HepG2 (cell line): Measurements from ENCODE around the gene TENT4B. TPM values are rescaled to one million over a fixed set of nuclear protein-coding genes. Genes with fewer than 3 reads are reported as not detected.

ENCODE experiments used
- ATAC-seq: fragments of 200-7000 bp; cut with Tn5 transposase; 3 replicates; pipeline ENCODE4 v1.9.1; 2020; ENCODE audit warnings: mild to moderate bottlenecking, moderate library complexity
- BruUV-seq: library from RNA; stranded (reverse); fragments of 400-500 nt; replicated peaks from 2 replicates; lab custom pipeline; 2021; lab: Mats Ljungman, UMichigan
- CTCF ChIA-PET: fragments of 300-600 bp; formaldehyde crosslinking; extraction: SDS; loops from one replicate; lab custom pipeline; 2021; ENCODE audit warnings: low total read pairs, inconsistent platforms, low intra/inter-chr PET ratio; lab: Yijun Ruan, JAX
- POLR2A ChIA-PET: fragments of 350-600 bp; sonication (Branson Sonifier 250); formaldehyde crosslinking; loops from one replicate; lab custom pipeline; 2020; ENCODE audit warnings: antibody characterized with exemption, inconsistent platforms; lab: Yijun Ruan, JAX
- DNase-seq: peaks from one replicate; pipeline ENCODE4 v3.0.0-alpha.2; 2015; ENCODE audit warnings: low spot score
- FAIRE-seq: peaks from 3 replicates; lab custom pipeline; 2011; peaks lifted over from hg19 to GRCh38; lab: Jason Lieb, UNC
- H2AFZ ChIP-seq: one replicate; pipeline ENCODE4 v1.6.1; 2011; ENCODE audit warnings: low read length, inconsistent platforms
- H3K27ac ChIP-seq: fragments of 300-600 bp; 3 replicates; pipeline ENCODE4 v1.8.0; 2011; ENCODE audit warnings: mixed run types, mild to moderate bottlenecking, mixed read lengths, low read length, inconsistent platforms; ENCODE audit not compliant: insufficient read depth; ENCODE audit errors: extremely low read length
- H3K27me3 ChIP-seq, 2 experiments: fragments of 200-600 bp in 1 of 2; 2 replicates in 1 of 2; 3 replicates in 1 of 2; pipeline versions ENCODE4 v1.6.0 to v1.8.0; 2011; ENCODE audit warnings: low read length in 2 of 2, mild to moderate bottlenecking in 2 of 2, moderate library complexity in 2 of 2, inconsistent platforms in 1 of 2; ENCODE audit not compliant: insufficient read depth in 2 of 2, control insufficient read depth in 1 of 2
- H3K36me3 ChIP-seq, 2 experiments: fragments of 200-600 bp in 1 of 2; replicated peaks in 1 of 2; 2 replicates in 1 of 2; 3 replicates in 1 of 2; pipeline versions ENCODE4 v1.5.1 to v1.8.0; 2011; ENCODE audit warnings: low read length in 2 of 2, inconsistent platforms in 1 of 2; ENCODE audit not compliant: insufficient read depth in 2 of 2, control insufficient read depth in 1 of 2
- H3K4me1 ChIP-seq: 2 replicates; pipeline ENCODE4 v1.5.1; 2012; ENCODE audit warnings: low read length, inconsistent platforms; ENCODE audit not compliant: insufficient read depth
- H3K4me2 ChIP-seq: 2 replicates; pipeline ENCODE4 v1.6.0; 2011; ENCODE audit warnings: low read depth, low read length, inconsistent platforms
- H3K4me3 ChIP-seq, 3 experiments: fragments of 200-600 bp in 1 of 3; sonication (generic), shearing (Covaris generic) in 1 of 3; replicated peaks in 1 of 3; 2 replicates each; pipeline ENCODE4 v1.5.1; 2011 to 2016; ENCODE audit warnings: low read length in 3 of 3, inconsistent platforms in 2 of 3, low read depth in 2 of 3, mild to moderate bottlenecking in 2 of 3, control low read depth in 1 of 3, mixed read lengths in 1 of 3; ENCODE audit not compliant: insufficient read depth in 1 of 3
- H3K79me2 ChIP-seq: one replicate; pipeline ENCODE4 v1.6.1; 2011; ENCODE audit warnings: low read length, inconsistent platforms; ENCODE audit not compliant: insufficient read depth
- H3K9ac ChIP-seq: 2 replicates; pipeline ENCODE4 v1.6.0; 2011; ENCODE audit warnings: mild to moderate bottlenecking, low read depth, low read length, inconsistent platforms; ENCODE audit not compliant: insufficient read depth
- H3K9me3 ChIP-seq: 2 replicates; pipeline ENCODE4 v1.5.1; 2012; ENCODE audit warnings: mild to moderate bottlenecking, low read length
- H4K20me1 ChIP-seq: 2 replicates; pipeline ENCODE4 v1.6.0; 2011; ENCODE audit warnings: inconsistent platforms, mild to moderate bottlenecking, low read length, moderate library complexity; ENCODE audit not compliant: insufficient read depth
- ARNTL ChIP-seq: sonication (generic); formaldehyde crosslinking; IDR thresholded peaks from 2 replicates; pipeline ENCODE4 v1.4.0; 2020; ENCODE audit warnings: mild to moderate bottlenecking, missing genetic modification reagents
- ATM ChIP-seq: fragments of 450-650 bp; IDR thresholded peaks from 2 replicates; pipeline ENCODE4 v1.7.1; 2017; ENCODE audit warnings: mild to moderate bottlenecking, borderline replicate concordance
- GLI4 ChIP-seq: sonication (generic); formaldehyde crosslinking; IDR thresholded peaks from 2 replicates; pipeline ENCODE4 v1.5.1; 2020; ENCODE audit warnings: missing genetic modification reagents, mild to moderate bottlenecking, moderate library complexity, borderline replicate concordance
- HDAC6 ChIP-seq: fragments of 200-600 bp; sonication (generic); IDR thresholded peaks from 2 replicates; pipeline ENCODE4 v1.7.0; 2017; ENCODE audit warnings: mild to moderate bottlenecking, antibody characterized with exemption, low read length, low read depth
- KDM2A ChIP-seq: sonication (generic); formaldehyde crosslinking; IDR thresholded peaks from 2 replicates; pipeline ENCODE4 v1.4.0; 2020; ENCODE audit warnings: low read depth, missing genetic modification reagents, borderline replicate concordance
- MAFG ChIP-seq: sonication (generic); formaldehyde crosslinking; IDR thresholded peaks from 2 replicates; pipeline ENCODE4 v1.5.1; 2020; ENCODE audit warnings: mild to moderate bottlenecking, missing genetic modification reagents
- MBD4 ChIP-seq: IDR thresholded peaks from 2 replicates; pipeline ENCODE4 v1.6.1; 2012; ENCODE audit warnings: low read length, inconsistent platforms, borderline replicate concordance
- SRF ChIP-seq: IDR thresholded peaks from 2 replicates; pipeline ENCODE4 v1.6.1; 2011; ENCODE audit warnings: mild to moderate bottlenecking, low read depth, low read length, moderate library complexity
- TCF7 ChIP-seq: sonication (generic); IDR thresholded peaks from 2 replicates; pipeline ENCODE4 v1.6.1; 2016; ENCODE audit warnings: antibody characterized with exemption, low read depth
- ZNF121 ChIP-seq: sonication (generic); formaldehyde crosslinking; IDR thresholded peaks from 2 replicates; pipeline ENCODE4 v1.5.0; 2020; ENCODE audit warnings: mild to moderate bottlenecking, missing genetic modification reagents
- WGBS: methylation state at CpG from one replicate; pipeline ENCODE4 v1.1.6; 2017; ENCODE audit warnings: low lambda C conversion rate; 5-methylcytosine and 5-hydroxymethylcytosine counted together
- in situ Hi-C: cut with HindIII; loops from 2 replicates; pipeline ENCODE4 v1.10.0; 2017; ENCODE audit warnings: low pct_unique_long_range_greater_than_20kb; ENCODE audit not compliant: extremely low pct_ligation_motif_present
- intact Hi-C: fragments of 100-400 bp; cut with micrococcal nuclease; formaldehyde crosslinking; loops from one replicate; pipeline ENCODE4 v1.10.0; 2022; ENCODE audit not compliant: unreplicated experiment
- polyA plus RNA-seq, 8 experiments: library from polyadenylated mRNA; depleted of rRNA in 3 of 8; stranded (reverse) in 7 of 8; unstranded in 1 of 8; fragments of >200 nt; fragmentation: Illumina TruSeq in 4 of 8; extraction: Trizol in 4 of 8; gene quantifications; 2 replicates each; pipeline versions ENCODE4 v1.2.1 to v1.2.3, GENCODE V29; 2011 to 2016; ENCODE audit warnings: low read depth in 4 of 8, missing spikeins in 1 of 8, mixed read lengths in 1 of 8; ENCODE audit not compliant: insufficient read depth in 1 of 8
- total RNA-seq, 5 experiments: library from RNA; depleted of rRNA; stranded (reverse); fragments of >200 nt; fragmentation: Illumina TruSeq; extraction: Trizol; gene quantifications; 2 replicates each; pipeline ENCODE4 v1.2.3, GENCODE V29; 2016; ENCODE audit warnings: low read depth in 1 of 5
- TF ChIP-seq, protein P1 (sequence below): sonication (generic); formaldehyde crosslinking; IDR thresholded peaks from 2 replicates; pipeline ENCODE4 v1.5.1; 2020; ENCODE audit warnings: missing genetic modification reagents, mild to moderate bottlenecking, borderline replicate concordance
- TF ChIP-seq, protein P2 (sequence below): sonication (generic); formaldehyde crosslinking; IDR thresholded peaks from 2 replicates; pipeline ENCODE4 v1.4.0; 2020; ENCODE audit warnings: missing genetic modification reagents, borderline replicate concordance

Gene TENT4B
- total and polyA plus RNA-seq, 2 of the 13 experiments (the other 11 are each of a cell fraction or from before 2014, with no cell fraction given) = 15.0 to 32.8 TPM

DNA sequence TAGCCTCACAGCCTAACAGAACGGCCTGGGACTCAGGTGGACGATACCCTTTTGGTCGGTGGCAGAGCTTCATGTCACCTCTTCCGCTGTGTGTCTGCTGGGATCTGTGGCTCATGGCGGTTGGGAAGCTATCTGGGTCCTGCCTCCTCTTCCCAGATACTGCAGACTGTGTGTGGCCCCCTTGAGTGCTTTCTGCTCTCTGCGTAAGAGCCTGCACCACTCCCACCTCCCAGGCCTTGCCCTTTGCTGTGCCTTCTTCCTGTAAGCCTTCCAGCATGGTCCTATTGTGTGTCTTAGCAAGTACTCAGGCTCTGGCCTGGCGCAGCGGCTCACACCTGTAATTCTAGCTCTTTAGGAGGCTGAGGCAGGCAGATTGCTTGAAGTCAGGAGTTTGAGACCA lies 95.7 kb downstream of the TENT4B start:
- in situ Hi-C loops (loop anchor here (10.0 kb wide), 1 partner anchor 116 kb away; the partner anchor contains the start of gene BRD7), intact Hi-C loops (loop anchor here (5.0 to 10.0 kb wide), 2 partner anchors 108 to 416 kb away; no protein-coding TSS in a partner anchor)
- CTCF ChIA-PET = no interaction called here
- 86% methylated on average over 8 of the region's 8 CpGs for WGBS
- Histone ChIP-seq H3K27me3 (peaks cover 0 to 38% of the 10 kb centered on the region in 2 experiments; a peak in 4 of 5 replicates), H3K4me2 (no peak overlapping the region), H3K27ac (no peak overlapping the region), H3K9ac (no peak overlapping the region), H4K20me1 (no peaks in the 10 kb centered on the region), H3K4me1 (peaks cover 25% of the 10 kb centered on the region), H3K4me3 (no peak overlapping the region), H2AFZ (no peak overlapping the region), H3K79me2 (no peaks in the 10 kb centered on the region), H3K36me3 (no peaks in the 10 kb centered on the region), H3K9me3 (no peaks in the 10 kb centered on the region)
- no peak for TF ChIP-seq HDAC6
- TF ChIP-seq TCF7 = no peak
- TF ChIP-seq MBD4 = no peak
- no peak for TF ChIP-seq ATM
- TF ChIP-seq, protein P1, sequence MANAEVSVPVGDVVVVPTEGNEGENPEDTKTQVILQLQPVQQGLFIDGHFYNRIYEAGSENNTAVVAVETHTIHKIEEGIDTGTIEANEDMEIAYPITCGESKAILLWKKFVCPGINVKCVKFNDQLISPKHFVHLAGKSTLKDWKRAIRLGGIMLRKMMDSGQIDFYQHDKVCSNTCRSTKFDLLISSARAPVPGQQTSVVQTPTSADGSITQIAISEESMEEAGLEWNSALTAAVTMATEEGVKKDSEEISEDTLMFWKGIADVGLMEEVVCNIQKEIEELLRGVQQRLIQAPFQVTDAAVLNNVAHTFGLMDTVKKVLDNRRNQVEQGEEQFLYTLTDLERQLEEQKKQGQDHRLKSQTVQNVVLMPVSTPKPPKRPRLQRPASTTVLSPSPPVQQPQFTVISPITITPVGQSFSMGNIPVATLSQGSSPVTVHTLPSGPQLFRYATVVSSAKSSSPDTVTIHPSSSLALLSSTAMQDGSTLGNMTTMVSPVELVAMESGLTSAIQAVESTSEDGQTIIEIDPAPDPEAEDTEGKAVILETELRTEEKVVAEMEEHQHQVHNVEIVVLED (CRISPR knock-in tag) = no peak
- no peak for TF ChIP-seq ARNTL (CRISPR knock-in tag)
- TF ChIP-seq, protein P2, sequence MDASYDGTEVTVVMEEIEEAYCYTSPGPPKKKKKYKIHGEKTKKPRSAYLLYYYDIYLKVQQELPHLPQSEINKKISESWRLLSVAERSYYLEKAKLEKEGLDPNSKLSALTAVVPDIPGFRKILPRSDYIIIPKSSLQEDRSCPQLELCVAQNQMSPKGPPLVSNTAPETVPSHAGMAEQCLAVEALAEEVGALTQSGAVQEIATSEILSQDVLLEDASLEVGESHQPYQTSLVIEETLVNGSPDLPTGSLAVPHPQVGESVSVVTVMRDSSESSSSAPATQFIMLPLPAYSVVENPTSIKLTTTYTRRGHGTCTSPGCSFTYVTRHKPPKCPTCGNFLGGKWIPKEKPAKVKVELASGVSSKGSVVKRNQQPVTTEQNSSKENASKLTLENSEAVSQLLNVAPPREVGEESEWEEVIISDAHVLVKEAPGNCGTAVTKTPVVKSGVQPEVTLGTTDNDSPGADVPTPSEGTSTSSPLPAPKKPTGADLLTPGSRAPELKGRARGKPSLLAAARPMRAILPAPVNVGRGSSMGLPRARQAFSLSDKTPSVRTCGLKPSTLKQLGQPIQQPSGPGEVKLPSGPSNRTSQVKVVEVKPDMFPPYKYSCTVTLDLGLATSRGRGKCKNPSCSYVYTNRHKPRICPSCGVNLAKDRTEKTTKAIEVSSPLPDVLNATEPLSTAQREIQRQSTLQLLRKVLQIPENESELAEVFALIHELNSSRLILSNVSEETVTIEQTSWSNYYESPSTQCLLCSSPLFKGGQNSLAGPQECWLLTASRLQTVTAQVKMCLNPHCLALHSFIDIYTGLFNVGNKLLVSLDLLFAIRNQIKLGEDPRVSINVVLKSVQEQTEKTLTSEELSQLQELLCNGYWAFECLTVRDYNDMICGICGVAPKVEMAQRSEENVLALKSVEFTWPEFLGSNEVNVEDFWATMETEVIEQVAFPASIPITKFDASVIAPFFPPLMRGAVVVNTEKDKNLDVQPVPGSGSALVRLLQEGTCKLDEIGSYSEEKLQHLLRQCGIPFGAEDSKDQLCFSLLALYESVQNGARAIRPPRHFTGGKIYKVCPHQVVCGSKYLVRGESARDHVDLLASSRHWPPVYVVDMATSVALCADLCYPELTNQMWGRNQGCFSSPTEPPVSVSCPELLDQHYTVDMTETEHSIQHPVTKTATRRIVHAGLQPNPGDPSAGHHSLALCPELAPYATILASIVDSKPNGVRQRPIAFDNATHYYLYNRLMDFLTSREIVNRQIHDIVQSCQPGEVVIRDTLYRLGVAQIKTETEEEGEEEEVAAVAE (CRISPR knock-in tag) = no peak
- TF ChIP-seq MAFG (CRISPR knock-in tag) = no peak
- TF ChIP-seq ZNF121 (CRISPR knock-in tag) = no peak
- no peak for TF ChIP-seq GLI4
- no peak for TF ChIP-seq SRF
- TF ChIP-seq KDM2A (CRISPR knock-in tag) = no peak
- FAIRE-seq (no peak), DNase-seq (no peak), ATAC-seq (no peak)
- POLR2A ChIA-PET = no interaction called here
- BruUV-seq = no TSS peak
